ENCODE results near the gene SENP2.
"Not testable (repeated sequence)": the region's sequence is repeated elsewhere in the genome, so short reads cannot be mapped to it uniquely, and the experiment has no call there.

The SENP2 gene

GRCh38 chr3:185631108-185631507 lies 45.0 kb downstream of the SENP2 start:
- no peak overlapping the region for H3K4me3 ChIP-seq
- intact Hi-C loops (cut with DNase I; ENCODE audit: low total_unique reads): no loop called here
- no peaks in the 10 kb centered on the region for H3K9me3 ChIP-seq
- H3K36me3 ChIP-seq: peaks cover 30 to 43% (median 30%) of the 10 kb centered on the region in 3 donors
- H3K4me1 ChIP-seq: peaks cover 0 to 9% (median 7%) of the 10 kb centered on the region in 4 donors
- H3K27me3 ChIP-seq: no peaks in the 10 kb centered on the region
- no peak overlapping the region for H3K27ac ChIP-seq
- TF ChIP-seq CTCF (IDR thresholded peaks at IDR 0.05): no peak
- peak in 1 of 2 donors; percentile 51 for DNase-seq

- intact Hi-C loops (cut with DNase I; ENCODE audit: low total_unique reads): no loop called here
- DNase-seq: no peak
- H3K9me3 ChIP-seq: no peaks in the 10 kb centered on the region
- H3K4me1 ChIP-seq: peaks cover 0 to 9% (median 7%) of the 10 kb centered on the region in 4 donors
- no peaks in the 10 kb centered on the region for H3K27me3 ChIP-seq
- no peak overlapping the region for H3K4me3 ChIP-seq
- H3K36me3 ChIP-seq: peaks cover 24 to 38% (median 25%) of the 10 kb centered on the region in 3 donors
- no peak overlapping the region for H3K27ac ChIP-seq
- no peak for TF ChIP-seq CTCF (IDR thresholded peaks at IDR 0.05)
Observed at GRCh38 chr3:185631508-185632206, 45.6 kb downstream of the SENP2 start.

- H3K9me3 ChIP-seq: no peaks in the 10 kb centered on the region
- peaks cover 12 to 26% (median 13%) of the 10 kb centered on the region in 3 donors for H3K36me3 ChIP-seq
- intact Hi-C loops (cut with DNase I; ENCODE audit: low total_unique reads): no loop called here
- H3K4me1 ChIP-seq: peaks cover 0 to 9% (median 7%) of the 10 kb centered on the region in 4 donors
- DNase-seq: no peak
- no peak for TF ChIP-seq CTCF (IDR thresholded peaks at IDR 0.05)
- no peak overlapping the region for H3K4me3 ChIP-seq
- no peaks in the 10 kb centered on the region for H3K27me3 ChIP-seq
- no peak overlapping the region for H3K27ac ChIP-seq
Observed at GRCh38 chr3:185632996-185633395, 46.9 kb downstream of the SENP2 start.

GRCh38 chr3:185637388-185637787 lies 51.3 kb downstream of the SENP2 start:
- intact Hi-C loops (cut with DNase I; ENCODE audit: low total_unique reads): no loop called here
- Histone ChIP-seq H3K36me3 (peaks cover 0 to 3% (median 0%) of the 10 kb centered on the region in 3 donors), H3K4me1 (no peaks in the 10 kb centered on the region), H3K27me3 (no peaks in the 10 kb centered on the region), H3K9me3 (no peaks in the 10 kb centered on the region), H3K4me3 (no peak overlapping the region), H3K27ac (no peak overlapping the region)
- DNase-seq: no peak
- TF ChIP-seq CTCF (IDR thresholded peaks at IDR 0.05): no peak

- not testable (repeated sequence) for H3K27me3 ChIP-seq, H3K4me3 ChIP-seq, DNase-seq
Observed at GRCh38 chr3:185638651-185639050, 52.6 kb downstream of the SENP2 start.

GRCh38 chr3:185639632-185640206 lies 53.6 kb downstream of the SENP2 start:
- Histone ChIP-seq H3K27me3 (no peaks in the 10 kb centered on the region), H3K4me1 (no peaks in the 10 kb centered on the region), H3K36me3 (no peaks in the 10 kb centered on the region), H3K27ac (no peak overlapping the region), H3K4me3 (no peak overlapping the region), H3K9me3 (no peaks in the 10 kb centered on the region)
- no peak for DNase-seq
- TF ChIP-seq CTCF (IDR thresholded peaks at IDR 0.05): no peak
- intact Hi-C loops (cut with DNase I; ENCODE audit: low total_unique reads): no loop called here

More at GRCh38 chr3:185638651-185639050, 52.6 kb downstream of the SENP2 start:
- H3K9me3 ChIP-seq; intact Hi-C loops (cut with DNase I; ENCODE audit: low total_unique reads); H3K4me1 ChIP-seq; H3K36me3 ChIP-seq; H3K27ac ChIP-seq: not testable (repeated sequence)

Data from tibial artery (tissue), 4 donors.